Activated T-cell treated with anti-CD3 and anti-CD28 coated beads, Interleukin-2, amount 50 U/mL, for 4 hours (primary cell): Measurements from ENCODE around the gene SLK. TPM values are rescaled to one million over a fixed set of nuclear protein-coding genes. Genes with fewer than 3 reads are reported as not detected.

Source experiments
- ATAC-seq, 2 donors: fragments of 200-7000 bp; cut with Tn5 transposase; one replicate each; pipeline ENCODE4 v1.10.0; 2021
- DNase-seq: peaks from one replicate; pipeline ENCODE4 v3.0.0-alpha.2; 2020
- H3K27me3 Mint-ChIP-seq: one replicate; pipeline ENCODE4 v1.8.0; 2021; ENCODE audit warnings: low read depth, mixed read lengths
- H3K36me3 Mint-ChIP-seq: one replicate; pipeline ENCODE4 v1.8.0; 2022; ENCODE audit warnings: mixed read lengths; ENCODE audit not compliant: insufficient read depth
- H3K4me1 Mint-ChIP-seq: one replicate; pipeline ENCODE4 v1.8.0; 2021; ENCODE audit warnings: low read depth, mixed read lengths
- H3K4me3 Mint-ChIP-seq: one replicate; pipeline ENCODE4 v1.8.0; 2021; ENCODE audit warnings: mild to moderate bottlenecking, moderate library complexity, mixed read lengths
- H3K9me3 Mint-ChIP-seq: one replicate; pipeline ENCODE4 v1.8.0; 2021; ENCODE audit warnings: mixed read lengths
- total RNA-seq, 3 donors: library from RNA; stranded (reverse); gene quantifications; one replicate each; pipeline ENCODE4 v1.2.1, GENCODE V29; 2021

Gene SLK
- total RNA-seq, 3 donors from 2014 or later: 18.8 to 19.8 (median 19.4) TPM

DNA sequence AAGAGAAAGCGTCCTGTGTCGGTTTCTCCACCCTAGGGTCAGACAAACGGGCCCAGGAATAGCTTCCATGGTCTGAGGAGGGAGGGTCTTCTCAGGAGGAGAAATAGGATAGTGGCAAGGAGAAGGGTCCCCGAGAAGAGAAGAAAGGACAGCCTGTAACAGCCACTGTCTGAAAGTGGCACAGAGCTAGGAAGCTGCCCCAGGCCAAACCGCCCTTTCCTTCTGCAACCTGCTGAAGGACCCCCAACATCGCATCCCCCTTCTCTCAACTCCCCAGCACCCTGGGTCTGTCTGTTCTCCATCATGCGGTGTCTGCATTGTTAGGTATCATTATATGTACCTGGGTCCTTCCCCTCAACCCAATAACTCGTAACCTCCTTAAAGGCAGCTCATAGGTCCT, 71.6 kb downstream of the SLK start:
- H3K27me3 Mint-ChIP-seq: no peaks in the 10 kb centered on the region
- ATAC-seq (no peak), DNase-seq (no peak)
- H3K9me3 Mint-ChIP-seq: no peaks in the 10 kb centered on the region
- no peak overlapping the region for H3K4me3 Mint-ChIP-seq
- H3K36me3 Mint-ChIP-seq: no peaks in the 10 kb centered on the region
- H3K4me1 Mint-ChIP-seq: no peaks in the 10 kb centered on the region

DNA sequence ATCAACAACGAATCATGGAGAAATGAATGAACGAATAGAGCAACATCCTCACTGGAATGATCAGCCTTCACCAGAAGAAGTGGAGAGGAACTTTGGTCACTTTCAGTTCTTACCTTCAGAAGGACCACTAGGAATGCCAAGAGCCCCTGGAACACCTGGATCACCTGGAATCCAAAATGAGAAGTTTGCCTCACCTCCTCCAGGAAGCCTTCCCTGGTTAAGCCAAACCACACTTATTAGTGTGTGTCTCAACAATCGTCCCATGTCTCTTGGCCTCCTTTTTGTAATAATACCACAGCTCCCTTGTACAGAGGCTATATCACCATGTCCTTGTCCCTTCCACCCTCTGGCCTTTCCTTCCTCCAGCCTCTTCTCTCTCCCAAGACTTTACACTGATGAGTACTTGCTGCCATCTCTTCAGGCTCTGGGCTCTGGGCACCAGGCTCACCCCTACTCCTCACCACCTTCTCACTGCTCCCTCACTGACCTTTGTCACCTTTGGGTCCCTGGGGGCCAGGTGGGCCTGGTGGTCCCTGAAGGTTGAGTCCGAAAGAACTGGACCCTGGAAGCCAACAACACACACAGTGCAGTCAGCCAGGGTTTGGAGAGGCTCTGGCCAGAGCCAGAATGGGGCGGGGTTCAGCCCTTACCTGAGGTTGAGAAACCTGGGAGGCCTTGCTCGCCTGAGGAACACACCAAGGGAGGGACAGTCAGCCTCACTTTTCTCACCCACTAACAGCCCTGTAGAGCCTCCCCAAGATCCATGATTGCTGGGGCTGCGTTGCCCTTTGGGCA, 72.2 kb downstream of the SLK start:
- DNase-seq (no peak), ATAC-seq (no peak)
- no peaks in the 10 kb centered on the region for H3K27me3 Mint-ChIP-seq
- H3K36me3 Mint-ChIP-seq: no peaks in the 10 kb centered on the region
- H3K9me3 Mint-ChIP-seq: no peaks in the 10 kb centered on the region
- no peaks in the 10 kb centered on the region for H3K4me1 Mint-ChIP-seq
- no peak overlapping the region for H3K4me3 Mint-ChIP-seq

DNA sequence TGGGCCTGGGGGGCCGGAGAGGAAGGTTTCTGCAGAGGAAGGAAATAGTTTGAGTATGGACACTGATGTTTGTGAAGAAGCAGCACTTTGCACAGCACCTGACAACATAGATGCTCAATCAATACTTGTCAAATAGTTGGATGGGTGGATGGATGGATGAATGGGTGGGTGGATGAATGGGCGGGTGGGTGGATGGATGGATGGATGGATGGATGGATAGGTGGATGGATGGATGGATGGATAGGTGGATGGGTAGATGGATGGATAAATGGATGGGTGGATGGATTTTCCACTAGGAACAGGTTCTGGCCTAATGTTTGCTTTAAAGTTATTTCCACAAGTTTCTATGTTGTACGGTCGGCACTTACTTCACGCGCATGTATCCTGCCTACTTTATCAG, 73.4 kb downstream of the SLK start:
- Mint-ChIP-seq H3K4me3 (no peak overlapping the region), H3K36me3 (no peaks in the 10 kb centered on the region), H3K9me3 (no peaks in the 10 kb centered on the region), H3K4me1 (no peaks in the 10 kb centered on the region), H3K27me3 (no peaks in the 10 kb centered on the region)
- ATAC-seq (no peak), DNase-seq (no peak)

DNA sequence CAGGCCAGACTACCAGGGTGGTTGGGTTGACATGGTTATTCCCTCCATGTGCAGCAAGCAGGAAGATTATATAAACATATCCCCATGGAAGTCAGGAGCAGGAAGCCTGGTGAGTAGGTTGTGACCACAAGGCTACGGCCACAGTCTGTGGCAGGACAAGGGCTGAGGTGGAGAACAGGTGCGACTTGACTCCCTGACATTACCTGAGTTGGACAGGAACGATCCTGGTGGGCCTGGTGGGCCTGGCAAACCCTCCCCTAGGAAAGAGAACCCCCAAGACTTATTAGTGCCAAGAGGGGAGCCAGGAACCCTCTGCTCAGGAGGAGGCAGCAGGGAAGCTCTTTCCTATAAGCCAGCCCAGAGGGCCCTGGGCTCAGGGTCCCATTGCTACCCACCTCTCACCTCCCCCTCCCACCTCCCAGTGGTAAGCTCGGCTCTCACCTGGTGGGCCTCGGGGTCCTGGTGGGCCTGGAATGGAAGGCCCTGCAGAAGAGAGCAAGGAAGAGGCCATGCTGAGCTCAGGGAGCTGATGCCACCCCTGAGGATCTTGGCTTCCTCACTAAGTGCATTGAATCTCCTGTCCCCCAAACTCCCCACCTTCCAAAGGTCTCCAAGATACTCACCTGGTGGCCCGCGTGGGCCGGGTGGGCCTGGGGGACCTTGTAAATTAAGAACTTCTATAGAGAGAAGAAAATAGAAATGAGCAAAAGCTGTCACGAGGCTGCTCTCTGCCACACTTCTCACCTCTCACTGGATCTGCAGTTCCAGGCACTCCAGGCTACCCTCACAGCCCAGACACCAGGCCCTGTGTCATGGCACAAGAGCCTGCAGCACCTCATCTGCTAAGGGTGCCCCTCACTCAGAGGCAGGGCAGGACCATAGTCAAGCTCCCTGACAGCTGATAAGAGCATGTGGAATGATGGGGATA, 74.2 kb downstream of the SLK start:
- Mint-ChIP-seq H3K4me1 (no peaks in the 10 kb centered on the region), H3K9me3 (no peaks in the 10 kb centered on the region), H3K4me3 (no peak overlapping the region), H3K27me3 (no peaks in the 10 kb centered on the region), H3K36me3 (no peaks in the 10 kb centered on the region)
- DNase-seq (no peak), ATAC-seq (no peak)

DNA sequence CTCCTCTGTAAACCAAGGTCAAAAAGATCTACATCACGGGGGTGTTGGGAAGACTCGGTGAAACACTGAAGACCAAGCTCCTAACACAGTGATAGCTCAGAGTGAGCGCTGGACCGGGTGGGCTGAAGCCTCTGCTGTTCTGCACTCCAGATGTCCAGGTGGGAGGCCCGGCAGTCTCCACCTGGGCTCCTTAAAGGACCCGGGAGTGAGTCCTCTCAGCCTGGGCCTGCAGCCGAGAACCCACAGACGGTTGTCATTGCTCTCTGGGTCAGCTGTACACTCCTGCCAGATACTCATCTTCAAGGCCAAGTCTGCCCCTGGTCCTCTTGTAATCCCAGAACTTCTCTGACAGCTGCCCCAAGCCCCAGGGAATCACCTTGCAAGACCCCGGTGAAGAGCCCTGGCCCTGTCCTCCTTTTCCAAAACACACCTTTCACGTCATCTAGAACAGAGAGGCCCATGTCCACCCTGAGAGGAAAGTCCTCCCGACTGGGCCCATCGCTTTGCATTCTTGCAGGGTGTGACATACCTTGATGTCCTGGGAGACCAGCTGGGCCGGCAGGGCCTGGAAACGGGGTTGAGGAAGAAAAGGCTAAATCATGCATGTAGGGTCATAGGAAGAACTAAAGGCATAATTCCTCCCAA, 75.1 kb downstream of the SLK start:
- DNase-seq (no peak), ATAC-seq (no peak)
- H3K36me3 Mint-ChIP-seq: no peaks in the 10 kb centered on the region
- H3K4me1 Mint-ChIP-seq: no peaks in the 10 kb centered on the region
- no peaks in the 10 kb centered on the region for H3K27me3 Mint-ChIP-seq
- no peaks in the 10 kb centered on the region for H3K9me3 Mint-ChIP-seq
- H3K4me3 Mint-ChIP-seq: no peak overlapping the region

DNA sequence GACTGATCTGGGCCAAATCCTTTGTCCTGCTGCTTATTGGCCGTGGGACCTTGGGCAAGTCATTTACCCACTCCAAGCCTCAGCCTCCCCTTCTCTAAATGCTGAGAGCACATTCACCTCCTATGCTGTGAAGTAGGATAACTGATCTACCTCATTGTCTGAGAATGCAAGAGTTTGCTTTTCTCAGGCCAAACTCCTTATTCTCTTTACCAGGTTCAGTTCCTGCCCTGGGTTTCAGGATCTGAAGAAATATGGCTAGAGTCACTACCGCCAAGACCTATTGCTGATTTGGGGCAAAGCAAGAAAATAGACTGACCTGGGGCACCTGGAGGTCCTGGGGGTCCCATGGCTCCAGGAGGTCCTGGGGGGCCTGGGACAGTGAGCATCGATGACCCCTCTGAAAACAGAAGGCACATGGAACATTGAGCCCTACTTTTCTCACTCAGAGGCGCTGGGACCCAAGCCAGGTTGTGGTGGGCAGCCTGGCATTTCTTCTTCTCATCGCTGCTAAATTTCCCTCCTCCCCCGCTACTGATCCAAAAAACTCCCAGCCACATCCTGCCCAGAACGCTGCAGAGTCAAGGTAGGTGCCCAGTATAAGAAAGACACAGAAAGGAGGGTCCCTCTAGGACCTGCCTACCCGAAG, 76.4 kb downstream of the SLK start:
- no peak for ATAC-seq
- Mint-ChIP-seq H3K36me3 (no peaks in the 10 kb centered on the region), H3K9me3 (no peaks in the 10 kb centered on the region), H3K27me3 (no peaks in the 10 kb centered on the region), H3K4me3 (no peak overlapping the region), H3K4me1 (no peaks in the 10 kb centered on the region)
- DNase-seq: no peak

DNA sequence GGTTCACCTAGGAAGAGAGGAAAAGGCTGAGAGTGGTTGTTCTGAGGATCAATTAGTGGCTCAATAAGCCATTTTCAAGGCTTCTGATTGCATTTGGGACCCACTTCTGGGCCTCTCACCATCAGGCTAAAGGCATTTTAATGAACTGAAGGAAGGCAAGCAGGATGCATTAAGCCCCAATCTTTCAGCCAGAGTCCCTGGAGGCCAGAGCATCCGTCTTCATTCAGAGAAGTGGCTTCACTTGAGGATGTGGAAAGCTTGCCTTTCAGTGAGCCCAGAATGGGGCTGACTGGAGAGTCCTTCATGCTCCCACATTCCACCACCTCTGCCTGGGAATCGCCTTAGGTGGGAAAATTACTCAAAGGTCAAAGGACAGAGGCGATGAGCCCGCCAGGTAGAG, 76.9 kb downstream of the SLK start:
- H3K27me3 Mint-ChIP-seq: no peaks in the 10 kb centered on the region

DNA sequence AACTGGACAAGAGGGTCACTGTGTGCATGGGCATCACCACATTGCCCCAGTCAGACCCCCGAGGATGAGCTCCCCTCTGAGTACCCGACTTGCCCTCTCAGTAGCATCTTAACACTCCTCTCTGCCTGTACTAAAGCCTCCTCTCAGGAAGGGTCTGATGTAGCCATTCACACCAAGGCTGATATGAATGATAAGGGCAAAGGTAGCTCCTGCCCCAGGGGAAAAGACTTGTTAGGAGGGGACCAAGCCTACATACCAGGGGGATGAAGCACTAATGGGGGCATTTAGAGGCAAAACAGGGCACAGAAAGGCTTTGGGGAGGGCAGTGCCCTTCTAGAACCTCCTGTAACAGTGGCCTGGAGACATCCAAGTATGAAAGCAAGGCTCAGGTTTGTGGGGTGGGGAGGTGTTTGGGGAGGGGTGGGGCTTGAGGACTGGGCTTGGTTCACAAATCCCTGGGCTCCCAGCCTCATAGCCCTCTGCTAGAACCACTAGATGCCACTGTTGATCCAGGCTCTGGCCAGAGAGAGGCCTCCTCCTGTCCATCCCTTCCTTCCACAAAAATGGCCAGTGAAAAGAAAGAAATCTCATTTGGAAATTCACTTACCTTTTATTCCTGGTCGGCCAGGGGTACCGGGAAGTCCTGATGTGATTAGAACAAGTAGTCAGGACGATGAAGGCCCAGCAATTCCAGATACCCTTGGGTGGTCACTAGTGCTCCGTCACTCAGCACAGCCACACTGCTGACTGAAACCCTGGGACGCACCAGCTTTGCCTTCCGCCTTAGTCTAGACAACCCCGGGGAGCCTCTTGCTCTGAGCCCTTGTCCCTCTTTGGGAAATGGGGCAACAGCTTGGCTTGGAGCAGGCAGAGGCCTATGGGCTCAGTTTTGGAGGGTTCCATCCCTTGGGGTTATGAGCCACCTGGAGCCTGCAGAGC, 78.5 kb downstream of the SLK start:
- ATAC-seq (peak in 1 of 2 donors; percentile 50), DNase-seq (no peak)
- H3K36me3 Mint-ChIP-seq: no peaks in the 10 kb centered on the region
- H3K4me3 Mint-ChIP-seq: no peak overlapping the region
- no peaks in the 10 kb centered on the region for H3K27me3 Mint-ChIP-seq
- no peaks in the 10 kb centered on the region for H3K4me1 Mint-ChIP-seq
- H3K9me3 Mint-ChIP-seq: no peaks in the 10 kb centered on the region

More for the DNA sequence above, 76.9 kb downstream of the SLK start:
- no peak for ATAC-seq
- Mint-ChIP-seq H3K36me3 (no peaks in the 10 kb centered on the region), H3K9me3 (no peaks in the 10 kb centered on the region), H3K4me3 (no peak overlapping the region), H3K4me1 (no peaks in the 10 kb centered on the region)
- DNase-seq: no peak

DNA sequence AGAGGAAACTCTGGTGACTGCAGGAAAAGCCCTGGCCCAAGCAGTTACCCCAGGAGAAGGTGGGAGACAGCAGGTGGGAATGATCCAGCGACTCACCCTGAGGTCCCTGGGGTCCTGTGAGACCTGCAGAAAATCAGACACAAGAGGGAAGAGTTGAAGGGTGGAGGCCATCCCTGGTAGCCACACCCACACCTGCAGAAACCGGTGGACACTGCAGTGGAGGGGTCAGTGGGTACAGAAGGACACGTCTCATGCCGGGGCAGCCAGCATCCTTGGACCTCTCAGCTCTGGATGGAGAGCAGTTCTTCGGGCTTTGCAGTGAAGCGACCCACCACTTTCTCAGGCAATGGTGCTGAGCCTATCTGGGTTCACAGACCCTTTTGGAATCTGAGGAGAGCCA, 79.7 kb downstream of the SLK start:
- Mint-ChIP-seq H3K9me3 (no peaks in the 10 kb centered on the region), H3K27me3 (no peaks in the 10 kb centered on the region), H3K36me3 (no peaks in the 10 kb centered on the region), H3K4me3 (no peak overlapping the region), H3K4me1 (no peaks in the 10 kb centered on the region)
- DNase-seq: no peak
- ATAC-seq: no peak

DNA sequence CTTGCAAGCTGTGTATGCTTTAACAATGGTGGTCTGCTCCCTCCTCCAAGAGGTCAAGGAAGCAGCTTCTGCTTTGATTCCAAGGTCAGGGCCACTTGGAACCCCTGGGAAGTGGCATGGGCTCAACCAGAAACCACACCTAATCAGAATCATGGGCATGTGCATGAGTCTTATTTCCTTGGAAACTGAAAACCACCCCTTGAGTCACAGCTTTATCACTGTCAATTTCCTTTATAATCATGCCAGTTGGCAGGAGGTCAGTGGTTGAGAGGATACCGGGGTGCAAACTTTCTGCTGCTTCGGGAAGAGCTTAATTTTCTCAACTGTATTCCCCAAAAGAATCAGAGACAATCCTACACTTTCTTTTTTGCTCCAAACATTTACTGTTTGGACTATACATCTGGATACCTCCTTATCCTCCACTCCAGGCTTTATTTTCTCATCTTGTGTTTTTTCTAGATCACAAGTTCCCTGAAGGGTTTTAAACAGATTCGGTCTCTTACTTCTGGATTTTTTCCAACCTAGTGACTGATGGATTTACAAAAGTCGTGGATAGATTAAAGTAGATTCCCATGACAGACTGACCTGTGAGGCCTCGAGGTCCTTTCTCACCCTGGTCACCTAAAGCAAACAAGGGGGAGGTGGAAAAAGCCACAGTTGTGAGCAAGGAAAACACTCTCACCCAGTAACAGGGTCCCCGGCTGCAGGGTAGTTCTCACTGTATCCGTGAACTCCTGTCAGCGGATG, 82.7 kb downstream of the SLK start:
- DNase-seq (no peak), ATAC-seq (no peak)
- Mint-ChIP-seq H3K36me3 (no peaks in the 10 kb centered on the region), H3K4me3 (no peak overlapping the region), H3K27me3 (no peaks in the 10 kb centered on the region), H3K4me1 (no peaks in the 10 kb centered on the region), H3K9me3 (no peaks in the 10 kb centered on the region)

DNA sequence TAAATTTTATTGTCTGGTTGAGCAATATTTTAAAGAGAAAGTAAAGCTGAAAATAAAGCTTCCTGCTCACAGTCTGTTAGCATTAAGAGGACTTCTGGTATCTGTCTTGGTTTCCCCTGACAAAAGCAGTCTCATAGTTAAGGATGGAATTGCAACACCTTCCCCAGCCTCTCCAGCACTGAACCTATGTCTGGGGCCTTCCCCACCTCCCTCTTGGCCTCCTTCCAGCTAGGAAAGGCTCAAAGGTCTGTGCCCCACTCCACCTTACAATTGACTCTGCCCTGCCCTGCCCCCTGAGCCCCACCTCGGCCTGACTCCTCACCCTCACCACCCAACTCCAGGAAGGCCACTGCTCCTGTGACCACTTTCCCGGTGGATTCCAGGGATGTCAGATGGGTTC, 85.5 kb downstream of the SLK start:
- no peaks in the 10 kb centered on the region for H3K4me1 Mint-ChIP-seq
- no peaks in the 10 kb centered on the region for H3K9me3 Mint-ChIP-seq
- no peaks in the 10 kb centered on the region for H3K36me3 Mint-ChIP-seq
- ATAC-seq (no peak), DNase-seq (no peak)
- H3K27me3 Mint-ChIP-seq: no peaks in the 10 kb centered on the region
- H3K4me3 Mint-ChIP-seq: no peak overlapping the region

DNA sequence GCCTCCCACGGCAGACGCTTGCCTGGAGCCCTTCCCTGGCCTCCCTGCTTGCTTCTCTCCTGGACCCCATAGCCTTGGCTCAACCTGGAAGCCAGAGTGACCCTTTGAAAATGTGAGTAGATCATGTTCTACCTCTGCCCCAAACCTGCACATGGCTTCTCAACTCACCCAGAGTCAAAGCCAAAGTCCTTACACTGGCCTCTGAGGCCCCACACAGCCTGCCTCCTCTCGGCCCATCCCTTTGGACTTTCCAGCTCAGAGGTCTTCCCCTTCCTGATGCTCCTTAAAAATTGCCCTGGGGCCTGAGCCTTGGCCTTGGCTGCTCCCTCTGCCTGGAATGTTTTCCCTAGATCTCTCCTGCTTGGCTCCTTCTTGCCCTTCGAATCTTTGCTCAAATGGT, 86.3 kb downstream of the SLK start:
- DNase-seq (no peak), ATAC-seq (no peak)
- no peaks in the 10 kb centered on the region for H3K36me3 Mint-ChIP-seq
- no peaks in the 10 kb centered on the region for H3K27me3 Mint-ChIP-seq
- no peaks in the 10 kb centered on the region for H3K4me1 Mint-ChIP-seq
- H3K4me3 Mint-ChIP-seq: no peak overlapping the region
- H3K9me3 Mint-ChIP-seq: no peaks in the 10 kb centered on the region

DNA sequence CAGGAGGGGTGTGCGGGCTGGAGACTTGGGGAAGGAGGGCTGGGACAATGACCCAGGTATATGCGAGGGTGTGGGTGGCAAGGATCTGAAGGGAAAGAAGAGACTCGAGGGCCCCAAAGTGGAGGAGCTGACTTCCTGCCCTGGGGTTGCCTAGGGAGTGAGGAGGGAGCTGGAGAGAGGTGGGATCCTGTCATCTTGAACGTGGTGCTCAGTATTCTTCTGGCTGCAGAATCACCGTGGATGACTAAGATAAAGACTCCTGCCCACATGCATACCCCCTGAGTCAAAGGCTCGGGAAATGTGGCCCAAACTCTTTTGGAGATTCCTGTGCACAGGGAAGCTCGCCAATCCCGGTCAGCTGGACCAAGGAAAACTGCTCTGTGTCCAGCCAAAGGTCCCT, 87.5 kb downstream of the SLK start:
- DNase-seq (no peak), ATAC-seq (no peak)
- H3K4me1 Mint-ChIP-seq: no peaks in the 10 kb centered on the region
- no peaks in the 10 kb centered on the region for H3K9me3 Mint-ChIP-seq
- H3K27me3 Mint-ChIP-seq: no peaks in the 10 kb centered on the region
- no peaks in the 10 kb centered on the region for H3K36me3 Mint-ChIP-seq
- no peak overlapping the region for H3K4me3 Mint-ChIP-seq
